Measurements from ENCODE around the gene SLC43A1.

SLC43A1 gene

DNA sequence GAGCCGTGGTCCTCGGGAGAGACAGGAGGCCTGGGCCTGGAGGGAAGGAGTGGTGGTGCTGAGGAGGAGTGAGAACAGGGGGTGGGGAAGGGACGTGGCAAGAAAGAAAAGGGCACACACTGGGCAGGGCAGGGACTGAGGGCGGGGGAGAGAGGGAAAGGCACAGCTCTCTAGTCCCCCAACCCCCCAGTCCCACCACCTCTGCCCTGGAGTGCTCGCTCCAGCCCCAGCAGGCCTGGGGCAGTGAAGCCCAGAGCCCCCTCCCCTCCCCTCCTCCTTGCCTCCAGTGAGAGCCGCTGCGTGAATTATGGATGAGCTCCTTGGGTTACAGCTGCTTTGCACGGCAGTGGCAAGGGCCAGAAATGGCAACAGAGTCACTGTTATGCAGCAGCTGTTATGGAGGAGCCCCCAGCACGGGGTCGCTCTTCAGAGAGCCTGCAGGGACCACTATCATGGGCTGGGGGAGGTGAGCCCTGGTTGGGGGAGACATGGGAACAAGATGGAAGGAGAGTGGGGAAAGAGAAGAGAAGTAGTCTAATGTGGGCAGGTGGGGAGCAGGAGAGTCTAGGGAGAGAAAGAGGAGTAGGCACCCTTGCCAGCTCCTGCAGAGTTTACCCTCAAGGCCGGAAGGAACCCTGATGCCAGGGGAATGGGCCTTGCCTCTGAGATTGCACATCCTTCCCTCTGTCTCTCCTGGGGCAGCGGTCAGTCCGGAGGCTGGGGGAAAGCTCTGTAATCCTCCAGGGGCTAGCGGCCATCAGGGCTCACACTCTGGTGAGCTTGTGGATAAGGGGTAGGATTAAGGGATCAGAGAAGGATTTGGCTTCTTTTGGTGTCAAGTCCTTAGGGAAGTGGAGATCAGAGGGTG lies 51.6 kb downstream of the SLC43A1 start:
- DNase-seq (ENCODE audit: extremely low read depth, low read depth), result no peak
- TF ChIP-seq, protein P1, sequence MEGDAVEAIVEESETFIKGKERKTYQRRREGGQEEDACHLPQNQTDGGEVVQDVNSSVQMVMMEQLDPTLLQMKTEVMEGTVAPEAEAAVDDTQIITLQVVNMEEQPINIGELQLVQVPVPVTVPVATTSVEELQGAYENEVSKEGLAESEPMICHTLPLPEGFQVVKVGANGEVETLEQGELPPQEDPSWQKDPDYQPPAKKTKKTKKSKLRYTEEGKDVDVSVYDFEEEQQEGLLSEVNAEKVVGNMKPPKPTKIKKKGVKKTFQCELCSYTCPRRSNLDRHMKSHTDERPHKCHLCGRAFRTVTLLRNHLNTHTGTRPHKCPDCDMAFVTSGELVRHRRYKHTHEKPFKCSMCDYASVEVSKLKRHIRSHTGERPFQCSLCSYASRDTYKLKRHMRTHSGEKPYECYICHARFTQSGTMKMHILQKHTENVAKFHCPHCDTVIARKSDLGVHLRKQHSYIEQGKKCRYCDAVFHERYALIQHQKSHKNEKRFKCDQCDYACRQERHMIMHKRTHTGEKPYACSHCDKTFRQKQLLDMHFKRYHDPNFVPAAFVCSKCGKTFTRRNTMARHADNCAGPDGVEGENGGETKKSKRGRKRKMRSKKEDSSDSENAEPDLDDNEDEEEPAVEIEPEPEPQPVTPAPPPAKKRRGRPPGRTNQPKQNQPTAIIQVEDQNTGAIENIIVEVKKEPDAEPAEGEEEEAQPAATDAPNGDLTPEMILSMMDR (IDR thresholded peaks at IDR 0.05; ENCODE audit: low read depth, low read length), result no peak

DNA sequence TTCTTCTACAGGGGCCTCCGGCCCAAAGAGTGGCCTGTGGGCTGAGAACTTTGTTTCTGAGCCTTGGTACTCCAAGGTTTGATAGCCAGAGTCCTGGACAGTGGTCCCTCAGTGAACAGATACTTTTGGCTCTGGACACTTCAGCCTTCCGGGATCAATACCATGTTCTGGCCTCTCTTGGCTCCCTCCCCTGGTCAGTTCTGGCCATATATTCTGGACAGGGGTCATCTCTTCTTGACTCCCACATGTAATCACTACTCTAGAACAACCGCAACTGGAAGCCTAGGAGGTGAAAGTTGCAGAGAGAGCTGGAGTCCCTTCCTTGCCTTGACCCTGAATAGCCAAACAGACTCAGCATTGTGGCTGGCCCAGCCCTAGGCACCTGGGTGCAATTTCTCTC lies 52.9 kb downstream of the SLC43A1 start:
- DNase-seq (ENCODE audit: extremely low read depth, low read depth), result no peak
- TF ChIP-seq, protein P1 (IDR thresholded peaks at IDR 0.05; ENCODE audit: low read depth, low read length), result no peak

- DNase-seq (ENCODE audit: extremely low read depth, low read depth), result no peak
- TF ChIP-seq, protein P1 (IDR thresholded peaks at IDR 0.05; ENCODE audit: low read depth, low read length), result no peak
These were observed 53.5 kb downstream of the SLC43A1 start for GRCh38 chr11:57461841-57462489.

- DNase-seq (ENCODE audit: extremely low read depth, low read depth), result no peak
- TF ChIP-seq, protein P1 (IDR thresholded peaks at IDR 0.05; ENCODE audit: low read depth, low read length), result no peak
These were observed 54.4 kb downstream of the SLC43A1 start for GRCh38 chr11:57460758-57461749.

DNA sequence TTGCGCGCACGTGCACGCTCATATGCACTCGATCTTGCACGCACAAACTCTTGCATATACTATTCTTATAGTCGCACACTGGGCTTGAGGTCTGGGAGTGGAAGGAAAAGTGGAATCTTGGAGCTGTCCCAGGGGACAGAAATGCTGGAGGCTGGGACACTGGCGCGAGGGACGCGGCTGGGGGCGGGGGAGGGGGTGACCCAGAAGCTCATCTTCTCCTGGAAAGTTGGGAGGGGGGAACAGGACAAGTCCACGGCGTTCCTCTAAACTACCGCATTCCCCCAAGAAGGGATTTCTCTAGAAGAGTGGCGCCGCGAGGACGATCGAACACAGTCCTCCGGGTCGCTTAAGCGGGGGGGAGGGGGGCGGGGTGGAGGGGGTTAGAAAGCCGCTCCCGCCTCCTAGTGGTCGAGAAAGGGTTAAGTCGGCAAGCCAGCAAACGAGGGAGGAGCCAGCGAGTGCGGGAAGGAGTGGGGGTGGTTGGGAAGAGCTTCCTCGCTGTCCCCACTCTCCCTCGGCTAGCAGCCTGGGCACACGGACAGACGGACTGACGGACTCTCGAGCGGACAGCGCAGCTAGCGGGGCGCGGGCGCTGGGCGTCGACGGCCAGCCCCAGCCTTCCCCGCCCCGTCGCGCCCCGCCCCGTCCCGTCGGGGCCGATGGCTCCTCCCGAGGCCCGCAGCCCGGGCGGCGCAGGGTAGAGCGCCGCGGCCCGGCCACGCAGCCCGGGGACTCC lies 55.3 kb downstream of the SLC43A1 start, which contains the start of gene RTN4RL2:
TSS of gene RTN4RL2 (plus strand) at position 507 of the 736 bp plus-strand sequence. CDS start 338 bp downstream, outside the sequence.
- TF ChIP-seq, protein P1 (IDR thresholded peaks at IDR 0.05; ENCODE audit: low read depth, low read length), result no peak; the same call in 1 of the 2 replicates
- DNase-seq (ENCODE audit: extremely low read depth, low read depth), result no peak

- no peak for DNase-seq (ENCODE audit: extremely low read depth, low read depth)
These were observed 56.1 kb downstream of the SLC43A1 start for GRCh38 chr11:57459164-57460021.

More at GRCh38 chr11:57459164-57460021, 56.1 kb downstream of the SLC43A1 start:
- TF ChIP-seq, protein P1 (IDR thresholded peaks at IDR 0.05; ENCODE audit: low read depth, low read length), result no peak

Data from AG09319 (cell line).